Activated CD4-positive, alpha-beta T cell treated with anti-CD3 and anti-CD28 coated beads for 4 hours (primary cell): ENCODE data around the gene DLEC1.
A peak's percentile ranks its signal among the peaks of the same experiment; 100 is the strongest.

Source experiments
- DNase-seq, 2 donors: peaks; one replicate each; pipeline ENCODE4 v3.0.0-alpha.2; 2020

DLEC1 gene

GRCh38 chr3:38001456-38002081 lies 37.4 kb upstream of the DLEC1 start:
- DNase-seq = no peak

DNA sequence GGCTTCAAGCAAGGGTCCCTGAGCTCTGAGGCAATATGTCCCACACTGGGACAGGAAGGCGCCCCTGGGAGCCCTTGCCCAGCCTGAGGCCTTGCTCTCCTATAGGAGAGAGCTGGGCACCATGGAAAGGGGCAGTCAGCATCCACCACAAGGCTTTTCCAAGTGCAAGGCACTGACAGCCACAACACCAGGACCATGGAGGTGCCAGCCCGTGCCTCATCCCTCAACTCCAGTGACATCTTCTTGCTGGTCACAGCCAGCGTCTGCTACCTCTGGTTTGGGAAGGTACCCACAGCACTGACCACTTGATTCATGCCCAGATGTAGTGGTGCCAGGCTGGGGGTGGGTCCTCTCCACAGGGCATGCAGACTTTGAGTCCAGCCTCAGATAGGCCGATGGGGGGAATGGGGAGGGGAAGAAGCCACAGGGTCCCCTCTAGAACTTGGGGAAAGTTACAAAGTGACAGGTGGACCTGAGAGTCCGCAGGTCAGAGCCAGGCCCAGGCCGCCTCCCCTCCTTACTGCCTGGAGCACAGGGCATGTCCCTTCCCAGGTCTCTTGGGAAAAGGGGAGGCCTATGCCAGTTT lies 36.6 kb upstream of the DLEC1 start:
- DNase-seq = no peak

DNA sequence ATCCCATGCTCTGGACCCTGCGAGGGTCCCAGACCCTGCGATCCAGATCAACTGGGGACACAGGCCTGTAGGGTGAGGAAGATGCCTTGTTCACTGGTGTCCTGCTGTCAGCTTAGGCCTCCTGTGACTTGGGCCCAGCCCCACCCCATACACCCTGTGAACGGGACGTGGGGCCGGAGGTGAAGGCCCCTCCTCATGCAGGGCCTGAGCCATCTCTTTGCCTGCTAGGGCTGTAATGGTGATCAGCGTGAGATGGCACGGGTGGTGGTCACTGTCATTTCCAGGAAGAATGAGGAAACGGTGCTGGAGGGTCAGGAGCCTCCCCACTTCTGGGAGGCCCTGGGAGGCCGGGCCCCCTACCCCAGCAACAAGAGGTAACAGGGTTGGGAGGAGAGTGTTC lies 36.1 kb upstream of the DLEC1 start:
- no peak for DNase-seq

GRCh38 chr3:38003371-38003816 lies 35.6 kb upstream of the DLEC1 start:
- DNase-seq = peak; percentile 57 to 63

- DNase-seq = no peak
Measured at GRCh38 chr3:38003817-38004414, 35.1 kb upstream of the DLEC1 start.

GRCh38 chr3:38004415-38005075 lies 34.5 kb upstream of the DLEC1 start:
- peak; percentile 57 to 68 for DNase-seq

DNA sequence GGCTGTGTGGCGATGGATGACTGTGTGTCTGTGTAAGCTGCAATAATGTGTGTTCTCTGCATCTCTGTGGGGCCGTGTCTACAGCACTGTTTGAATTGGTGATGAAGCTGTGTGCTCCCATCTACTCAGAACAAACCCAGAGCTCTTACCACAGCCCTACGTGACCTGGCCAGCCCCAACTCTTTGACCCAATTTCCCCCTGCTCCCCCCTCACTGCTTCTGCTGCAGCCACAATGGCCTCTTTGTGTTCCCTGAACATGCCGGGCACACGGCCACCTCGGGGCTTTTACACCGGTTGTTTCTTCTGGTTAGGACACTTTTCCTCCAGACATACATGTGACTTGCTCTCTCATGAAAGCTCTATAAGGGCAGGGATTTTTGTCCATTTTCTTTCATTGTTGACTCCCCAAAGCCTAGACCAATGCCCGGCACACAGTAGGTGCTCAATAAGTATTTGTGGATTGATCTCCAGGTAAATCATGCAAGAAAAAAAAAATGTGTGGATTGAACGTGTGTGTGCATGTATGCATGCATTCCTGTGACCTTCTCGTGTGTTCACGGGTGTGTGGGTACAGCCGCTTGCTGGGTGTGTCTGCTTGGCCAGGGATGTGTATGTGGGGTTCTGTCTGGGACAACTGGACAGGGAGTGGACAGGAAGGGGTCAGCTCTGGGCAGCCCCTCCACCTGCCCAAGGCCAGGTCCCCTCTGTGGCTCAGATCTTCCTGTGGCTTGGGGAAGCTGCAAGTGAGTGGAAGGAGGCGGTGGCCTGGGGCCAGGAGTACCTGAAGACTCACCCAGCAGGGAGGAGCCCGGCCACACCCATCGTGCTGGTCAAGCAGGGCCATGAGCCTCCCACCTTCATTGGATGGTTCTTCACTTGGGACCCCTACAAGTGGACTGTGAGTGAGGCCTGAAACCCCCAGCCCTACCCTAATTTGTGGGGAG lies 33.7 kb upstream of the DLEC1 start:
- DNase-seq = no peak

DNA sequence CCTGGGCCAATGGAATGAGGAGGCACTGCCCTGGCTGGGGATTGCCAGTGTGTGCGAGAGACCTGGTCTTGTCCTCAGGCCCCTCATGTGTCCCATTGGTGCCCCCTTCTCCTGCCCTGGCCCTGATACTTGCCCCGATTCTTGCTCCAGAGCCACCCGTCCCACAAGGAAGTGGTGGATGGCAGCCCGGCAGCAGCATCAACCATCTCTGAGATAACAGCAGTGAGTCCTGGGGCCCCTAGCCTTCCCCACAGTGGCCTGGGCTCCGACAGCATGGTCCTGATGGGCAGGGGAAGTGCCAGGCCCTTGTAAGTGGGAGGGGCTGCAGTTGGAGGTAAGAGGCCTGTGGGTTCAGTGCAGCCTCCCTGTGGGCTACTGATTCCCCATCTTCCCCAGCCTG lies 33.0 kb upstream of the DLEC1 start:
- no peak for DNase-seq

DNA sequence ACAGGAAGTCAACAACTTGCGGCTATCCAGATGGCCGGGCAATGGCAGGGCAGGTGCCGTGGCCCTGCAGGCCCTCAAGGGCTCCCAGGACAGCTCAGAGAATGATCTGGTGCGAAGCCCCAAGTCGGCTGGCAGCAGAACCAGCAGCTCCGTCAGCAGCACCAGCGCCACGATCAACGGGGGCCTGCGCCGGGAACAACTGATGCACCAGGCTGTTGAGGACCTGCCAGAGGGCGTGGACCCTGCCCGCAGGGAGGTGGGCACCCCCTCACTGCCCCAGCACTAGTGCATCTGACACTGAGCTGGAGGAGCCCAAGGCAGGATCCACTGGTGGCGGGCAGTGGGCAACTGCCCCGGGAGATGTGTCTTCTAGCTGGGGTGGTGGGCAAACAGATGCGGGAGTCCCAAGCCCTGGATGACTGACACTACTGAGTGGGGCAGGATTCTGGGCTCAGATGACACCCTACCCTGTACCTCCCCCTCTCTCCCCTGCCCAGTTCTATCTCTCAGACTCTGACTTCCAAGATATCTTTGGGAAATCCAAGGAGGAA lies 32.5 kb upstream of the DLEC1 start:
- no peak for DNase-seq

GRCh38 chr3:38007754-38008090 lies 31.3 kb upstream of the DLEC1 start:
- no peak for DNase-seq

- DNase-seq = no peak
Measured at GRCh38 chr3:38008191-38008701, 30.8 kb upstream of the DLEC1 start.

GRCh38 chr3:38008971-38009580 lies 29.9 kb upstream of the DLEC1 start:
- DNase-seq = no peak

DNA sequence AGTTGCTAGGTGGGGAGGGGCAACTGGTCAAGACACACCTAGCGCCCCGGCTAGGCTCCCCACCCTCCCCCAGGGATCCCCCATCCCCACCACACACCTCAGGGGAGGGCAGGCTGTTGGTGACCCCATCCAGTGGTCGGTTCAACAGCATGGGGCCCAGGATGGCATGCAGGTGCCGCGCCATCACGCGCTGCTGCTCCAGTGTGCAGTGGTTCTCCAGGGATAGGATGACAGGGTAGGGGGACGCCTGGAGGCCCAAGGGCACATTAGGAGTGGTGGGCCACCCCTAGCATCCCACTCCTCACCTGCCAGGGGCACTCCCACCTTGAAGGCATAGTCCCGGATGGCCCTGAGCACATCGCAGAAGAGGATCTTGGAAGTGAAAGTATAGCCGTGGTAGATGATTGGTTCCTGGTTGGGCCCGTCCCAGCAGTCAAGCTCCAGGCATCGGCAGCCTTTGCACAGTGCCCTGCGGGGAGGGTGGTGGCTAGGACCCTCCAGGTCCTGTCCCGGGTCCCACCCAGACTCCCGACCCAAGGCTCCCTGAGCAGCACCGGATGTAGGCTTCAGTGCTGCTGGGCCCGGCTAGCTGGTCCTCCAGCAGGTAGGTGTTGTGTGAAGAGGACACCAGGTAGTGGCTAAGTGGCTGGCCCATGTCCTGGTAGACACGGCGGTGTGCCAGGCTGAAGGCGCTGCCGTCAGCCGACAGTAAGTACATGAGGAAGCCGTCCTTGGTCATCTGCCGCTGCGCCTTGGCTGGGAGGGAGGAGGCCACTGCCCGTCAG lies 29.0 kb upstream of the DLEC1 start:
- DNase-seq = no peak

DNA sequence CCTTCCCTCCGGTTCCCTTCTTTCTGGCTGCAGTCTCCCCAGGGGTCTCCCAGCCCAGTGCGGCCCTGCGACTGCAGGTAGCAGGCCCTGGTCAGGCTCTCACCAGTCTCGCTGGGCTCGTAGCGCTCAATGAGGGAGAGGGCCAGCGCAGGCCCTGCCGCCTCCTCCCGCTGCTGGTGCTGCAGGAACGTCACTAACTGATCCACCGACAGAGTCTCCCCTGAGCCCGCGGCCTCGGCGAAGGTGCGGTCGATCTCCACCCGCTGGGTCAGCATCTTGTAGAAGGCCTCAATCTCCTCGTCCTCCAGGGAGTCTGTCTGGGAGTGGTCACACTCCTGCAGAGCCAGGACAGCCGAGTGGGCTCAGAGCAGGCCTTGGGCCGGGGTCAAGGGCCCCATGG lies 27.9 kb upstream of the DLEC1 start:
- no peak for DNase-seq

DNA sequence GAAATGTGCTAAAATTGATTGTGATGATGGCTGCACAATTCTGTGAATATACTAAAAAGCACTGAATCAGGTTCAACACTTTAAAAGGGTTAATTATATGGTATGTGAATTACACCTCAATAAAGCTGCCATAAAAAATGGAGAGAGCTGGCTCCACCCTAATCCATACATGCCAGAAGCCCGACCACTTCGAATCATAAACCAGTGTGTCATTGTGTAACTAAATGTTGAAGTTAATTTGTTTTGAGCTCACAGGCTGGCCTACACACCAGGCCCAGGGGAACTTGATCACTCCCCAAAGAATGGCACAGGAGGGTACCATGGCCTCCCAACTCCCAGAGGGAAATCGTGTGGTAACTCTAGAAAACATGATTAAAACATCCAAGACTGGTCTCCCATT lies 23.5 kb upstream of the DLEC1 start:
- no peak for DNase-seq

DNA sequence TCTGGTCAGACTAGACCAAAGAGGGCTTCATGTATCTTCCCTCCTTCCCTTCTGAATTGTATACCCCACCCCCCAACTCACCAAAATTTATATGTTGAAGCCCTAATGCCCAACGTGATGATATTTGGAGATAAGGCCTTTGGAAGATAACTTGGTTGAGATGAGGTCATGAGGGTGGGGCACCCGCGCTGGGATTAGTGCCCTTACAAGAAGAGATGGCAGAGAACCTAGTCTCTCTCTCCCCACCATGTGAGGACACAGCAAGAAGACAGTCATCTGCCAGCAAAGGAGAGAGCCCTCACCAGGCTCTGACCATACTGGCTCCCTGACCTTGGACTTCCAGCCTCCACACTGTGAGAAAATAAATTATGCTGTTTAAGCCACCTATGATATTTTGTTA lies 23.0 kb upstream of the DLEC1 start:
- DNase-seq = no peak

- no peak for DNase-seq
Measured at GRCh38 chr3:38016410-38016809, 22.6 kb upstream of the DLEC1 start.

DNA sequence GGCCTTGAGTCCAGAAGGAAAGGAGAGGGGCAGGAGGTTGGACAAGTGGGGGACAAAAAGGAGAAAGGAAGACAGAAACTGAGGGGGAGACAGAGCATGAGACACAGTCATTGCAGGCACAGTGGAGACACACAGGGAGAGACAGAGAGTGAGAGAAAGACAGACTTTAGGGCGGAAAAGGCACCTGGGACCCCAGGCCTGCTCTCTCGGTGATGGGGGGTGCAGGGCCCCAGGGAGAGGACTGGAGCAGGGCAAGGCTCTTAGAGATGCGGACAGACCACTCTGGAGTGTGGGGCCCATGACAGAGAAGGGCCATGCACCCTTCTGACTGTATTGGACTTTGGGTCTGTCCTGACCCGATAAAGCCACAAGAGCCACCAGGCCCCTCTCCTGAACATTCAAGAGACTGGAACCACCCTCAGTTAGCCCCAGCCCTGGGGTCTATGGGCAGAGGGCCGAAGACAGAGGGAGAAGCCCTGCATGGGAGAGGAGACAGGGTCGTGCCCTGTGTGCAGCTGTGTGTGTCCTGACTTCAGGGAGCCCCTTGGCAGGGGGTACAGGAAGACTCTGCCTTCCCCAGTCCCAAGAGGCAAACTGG lies 22.1 kb upstream of the DLEC1 start:
- no peak for DNase-seq

- no peak for DNase-seq
Measured at GRCh38 chr3:38017445-38018295, 21.3 kb upstream of the DLEC1 start.
